Measurements from ENCODE around the gene RNF168. TPM values are rescaled to one million over a fixed set of nuclear protein-coding genes. Genes with fewer than 3 reads are reported as not detected.

The RNF168 gene
- total RNA-seq, 1 donor from 2014 or later: 18.3 TPM

- H3K9me3 ChIP-seq (ENCODE audit: insufficient read depth, low read depth, low read length): no peaks in the 10 kb centered on the region
- Mint-ChIP-seq H3K27ac (ENCODE audit: unreplicated experiment) (no peak overlapping the region), H3K36me3 (ENCODE audit: low read depth, unreplicated experiment) (peaks cover 2% of the 10 kb centered on the region), H3K27me3 (ENCODE audit: low read depth, unreplicated experiment) (no peaks in the 10 kb centered on the region), H3K9me3 (ENCODE audit: unreplicated experiment) (peaks cover 11% of the 10 kb centered on the region), H3K4me1 (ENCODE audit: low read depth, unreplicated experiment) (peaks cover 4% of the 10 kb centered on the region), H3K4me3 (ENCODE audit: unreplicated experiment) (no peak overlapping the region)
- no peak overlapping the region for H3K4me3 ChIP-seq (ENCODE audit: insufficient read depth, low read depth, low read length)
- H3K4me1 ChIP-seq (ENCODE audit: insufficient read depth, low read length): peaks cover 3% of the 10 kb centered on the region
- H3K4me2 ChIP-seq (ENCODE audit: low read length): no peak overlapping the region
- TF ChIP-seq CTCF (IDR thresholded peaks at IDR 0.05; ENCODE audit: insufficient read depth, low read depth, low read length) (no peak), EZH2 (IDR thresholded peaks at IDR 0.05; ENCODE audit: insufficient read depth, low read length) (no peak)
- no peak overlapping the region for H2AFZ ChIP-seq (ENCODE audit: low read depth, low read length)
- H3K27ac ChIP-seq (ENCODE audit: low read depth, low read length): no peak overlapping the region
- DNase-seq (ENCODE audit: low read depth) (no peak), FAIRE-seq (no peak)
- no peaks in the 10 kb centered on the region for H4K20me1 ChIP-seq (ENCODE audit: insufficient read depth, low read length)
- H3K79me2 ChIP-seq (ENCODE audit: insufficient read depth, low read length): no peaks in the 10 kb centered on the region
- no peaks in the 10 kb centered on the region for H3K27me3 ChIP-seq (ENCODE audit: insufficient read depth, low read length)
- H3K36me3 ChIP-seq (ENCODE audit: insufficient read depth, low read length): no peaks in the 10 kb centered on the region
- no peak overlapping the region for H3K9ac ChIP-seq (ENCODE audit: low read length)
Observed at GRCh38 chr3:196531418-196531817, 27.9 kb upstream of the RNF168 start.

GRCh38 chr3:196528639-196529233, 25.2 kb upstream of the RNF168 start:
- H4K20me1 ChIP-seq (ENCODE audit: insufficient read depth, low read length): no peaks in the 10 kb centered on the region
- H3K36me3 ChIP-seq (ENCODE audit: insufficient read depth, low read length): no peaks in the 10 kb centered on the region
- Mint-ChIP-seq H3K4me3 (ENCODE audit: unreplicated experiment) (peak overlapping the region; percentile 34), H3K27ac (ENCODE audit: unreplicated experiment) (no peak overlapping the region), H3K36me3 (ENCODE audit: low read depth, unreplicated experiment) (peaks cover 2% of the 10 kb centered on the region), H3K4me1 (ENCODE audit: low read depth, unreplicated experiment) (peaks cover 4% of the 10 kb centered on the region), H3K9me3 (ENCODE audit: unreplicated experiment) (peaks cover 18% of the 10 kb centered on the region), H3K27me3 (ENCODE audit: low read depth, unreplicated experiment) (no peaks in the 10 kb centered on the region)
- no peaks in the 10 kb centered on the region for H3K79me2 ChIP-seq (ENCODE audit: insufficient read depth, low read length)
- no peak overlapping the region for H3K27ac ChIP-seq (ENCODE audit: low read depth, low read length)
- DNase-seq (ENCODE audit: low read depth): peak; percentile 31
- peak overlapping the region; percentile 77 for H3K9ac ChIP-seq (ENCODE audit: low read length)
- H3K9me3 ChIP-seq (ENCODE audit: insufficient read depth, low read depth, low read length): no peaks in the 10 kb centered on the region
- peak overlapping the region; percentile 58 for H3K4me3 ChIP-seq (ENCODE audit: insufficient read depth, low read depth, low read length)
- no peaks in the 10 kb centered on the region for H3K27me3 ChIP-seq (ENCODE audit: insufficient read depth, low read length)
- FAIRE-seq: no peak
- peaks cover 3% of the 10 kb centered on the region for H3K4me1 ChIP-seq (ENCODE audit: insufficient read depth, low read length)
- H2AFZ ChIP-seq (ENCODE audit: low read depth, low read length): peak overlapping the region; percentile 98
- peak overlapping the region; percentile 88 for H3K4me2 ChIP-seq (ENCODE audit: low read length)
- TF ChIP-seq CTCF (IDR thresholded peaks at IDR 0.05; ENCODE audit: insufficient read depth, low read depth, low read length): peak; percentile 26
- TF ChIP-seq EZH2 (IDR thresholded peaks at IDR 0.05; ENCODE audit: insufficient read depth, low read length): no peak

DNA sequence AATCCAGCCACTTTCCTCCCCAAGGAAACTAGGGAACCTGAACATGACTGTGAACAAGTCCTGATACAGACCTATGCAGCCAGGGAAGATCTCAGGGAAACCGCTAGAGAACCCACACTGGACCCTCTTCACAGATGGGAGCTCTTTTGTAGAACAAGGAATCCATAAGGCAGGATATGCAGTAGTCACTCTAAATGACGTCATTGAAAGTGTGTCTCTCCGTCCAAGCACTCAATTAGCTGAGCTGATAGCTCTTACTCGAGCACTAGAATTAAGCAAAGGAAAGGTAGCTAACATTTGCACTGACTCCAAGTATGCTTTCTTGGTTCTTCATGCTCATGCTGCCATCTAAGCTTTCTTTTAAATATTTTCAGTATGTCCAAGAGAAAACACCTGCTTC, 21.6 kb upstream of the RNF168 start:
- Histone ChIP-seq H3K4me1 (ENCODE audit: insufficient read depth, low read length) (peaks cover 3% of the 10 kb centered on the region), H3K4me3 (ENCODE audit: insufficient read depth, low read depth, low read length) (no peak overlapping the region), H3K4me2 (ENCODE audit: low read length) (no peak overlapping the region), H3K36me3 (ENCODE audit: insufficient read depth, low read length) (no peaks in the 10 kb centered on the region), H4K20me1 (ENCODE audit: insufficient read depth, low read length) (no peaks in the 10 kb centered on the region), H3K27ac (ENCODE audit: low read depth, low read length) (no peak overlapping the region), H3K9me3 (ENCODE audit: insufficient read depth, low read depth, low read length) (peaks cover 4% of the 10 kb centered on the region), H3K79me2 (ENCODE audit: insufficient read depth, low read length) (no peaks in the 10 kb centered on the region), H3K9ac (ENCODE audit: low read length) (no peak overlapping the region), H2AFZ (ENCODE audit: low read depth, low read length) (no peak overlapping the region), H3K27me3 (ENCODE audit: insufficient read depth, low read length) (no peaks in the 10 kb centered on the region)
- Mint-ChIP-seq H3K9me3 (ENCODE audit: unreplicated experiment) (peaks cover 19% of the 10 kb centered on the region), H3K4me1 (ENCODE audit: low read depth, unreplicated experiment) (peaks cover 4% of the 10 kb centered on the region), H3K36me3 (ENCODE audit: low read depth, unreplicated experiment) (peaks cover 3% of the 10 kb centered on the region), H3K4me3 (ENCODE audit: unreplicated experiment) (no peak overlapping the region), H3K27me3 (ENCODE audit: low read depth, unreplicated experiment) (no peaks in the 10 kb centered on the region), H3K27ac (ENCODE audit: unreplicated experiment) (no peak overlapping the region)
- no peak for DNase-seq (ENCODE audit: low read depth)
- no peak for FAIRE-seq
- no peak for TF ChIP-seq EZH2 (IDR thresholded peaks at IDR 0.05; ENCODE audit: insufficient read depth, low read length)
